Measurements from ENCODE around the gene NPAS3. TPM values are rescaled to one million over a fixed set of nuclear protein-coding genes. Genes with fewer than 3 reads are reported as not detected.

Gene NPAS3
- total RNA-seq, 4 donors from 2014 or later = 1.9 to 10.6 (median 2.2) TPM

GRCh38 chr14:33733310-33733709 lies 794.6 kb downstream of the NPAS3 start:
- 89 to 95% methylated on average over 6 of the region's 6 CpGs for WGBS, 2 donors (ENCODE audit: low coverage in 1 of 2)
- no peak for TF ChIP-seq EP300 (IDR thresholded peaks at IDR 0.05)
- no peak for TF ChIP-seq CTCF (IDR thresholded peaks at IDR 0.05)
- no peak for TF ChIP-seq POLR2AphosphoS5 (IDR thresholded peaks at IDR 0.05)
- no peak for TF ChIP-seq POLR2A (IDR thresholded peaks at IDR 0.05)
- no peak overlapping the region for H3K4me3 ChIP-seq

GRCh38 chr14:33733721-33734120 lies 795.0 kb downstream of the NPAS3 start:
- H3K9me3 ChIP-seq = no peaks in the 10 kb centered on the region
- no peaks in the 10 kb centered on the region for H3K27me3 ChIP-seq
- H3K4me1 ChIP-seq = no peaks in the 10 kb centered on the region
- H3K27ac ChIP-seq = no peak overlapping the region
- no peak overlapping the region for H3K4me3 ChIP-seq
- no peak for ATAC-seq
- peaks cover 0 to 6% of the 10 kb centered on the region in 2 donors for H3K36me3 ChIP-seq
- TF ChIP-seq POLR2AphosphoS5 (IDR thresholded peaks at IDR 0.05) = no peak
- no peak for TF ChIP-seq CTCF (IDR thresholded peaks at IDR 0.05)
- TF ChIP-seq EP300 (IDR thresholded peaks at IDR 0.05) = no peak
- TF ChIP-seq POLR2A (IDR thresholded peaks at IDR 0.05) = no peak

More at GRCh38 chr14:33733310-33733709, 794.6 kb downstream of the NPAS3 start:
- H3K36me3 ChIP-seq = peaks cover 0 to 6% of the 10 kb centered on the region in 2 donors
- no peaks in the 10 kb centered on the region for H3K27me3 ChIP-seq
- H3K9me3 ChIP-seq = no peaks in the 10 kb centered on the region
- H3K27ac ChIP-seq = no peak overlapping the region
- ATAC-seq = no peak
- no peaks in the 10 kb centered on the region for H3K4me1 ChIP-seq

- H3K4me1 ChIP-seq = no peaks in the 10 kb centered on the region
- ATAC-seq = no peak
- peaks cover 0 to 6% of the 10 kb centered on the region in 2 donors for H3K36me3 ChIP-seq
- no peak for TF ChIP-seq POLR2A (IDR thresholded peaks at IDR 0.05)
- H3K27me3 ChIP-seq = no peaks in the 10 kb centered on the region
- 82 to 89% methylated on average over 3 of the region's 3 CpGs for WGBS, 2 donors (ENCODE audit: low coverage in 1 of 2)
- H3K9me3 ChIP-seq = no peaks in the 10 kb centered on the region
- no peak overlapping the region for H3K4me3 ChIP-seq
- no peak overlapping the region for H3K27ac ChIP-seq
Measured at GRCh38 chr14:33734387-33734786, 795.7 kb downstream of the NPAS3 start.

GRCh38 chr14:33736299-33736825 lies 797.7 kb downstream of the NPAS3 start:
- no peak for ATAC-seq
- no peaks in the 10 kb centered on the region for H3K9me3 ChIP-seq
- H3K27ac ChIP-seq = no peak overlapping the region
- WGBS, 2 donors (ENCODE audit: low coverage in 1 of 2) = 90 to 92% methylated on average over 1 to 3 of the region's 3 CpGs
- H3K27me3 ChIP-seq = no peaks in the 10 kb centered on the region
- H3K36me3 ChIP-seq = peaks cover 0 to 6% of the 10 kb centered on the region in 2 donors
- TF ChIP-seq CTCF (IDR thresholded peaks at IDR 0.05) (no peak), POLR2AphosphoS5 (IDR thresholded peaks at IDR 0.05) (no peak), POLR2A (IDR thresholded peaks at IDR 0.05) (no peak), EP300 (IDR thresholded peaks at IDR 0.05) (no peak)
- H3K4me3 ChIP-seq = no peak overlapping the region
- no peaks in the 10 kb centered on the region for H3K4me1 ChIP-seq

- 92 to 97% methylated on average over 3 of the region's 3 CpGs for WGBS, 2 donors (ENCODE audit: low coverage in 1 of 2)
- Histone ChIP-seq H3K4me1 (no peaks in the 10 kb centered on the region), H3K9me3 (no peaks in the 10 kb centered on the region), H3K4me3 (no peak overlapping the region), H3K36me3 (peaks cover 0 to 6% of the 10 kb centered on the region in 2 donors), H3K27me3 (no peaks in the 10 kb centered on the region), H3K27ac (no peak overlapping the region)
- ATAC-seq = no peak
- TF ChIP-seq EP300 (IDR thresholded peaks at IDR 0.05) (no peak), CTCF (IDR thresholded peaks at IDR 0.05) (no peak), POLR2A (IDR thresholded peaks at IDR 0.05) (no peak), POLR2AphosphoS5 (IDR thresholded peaks at IDR 0.05) (no peak)
Measured at GRCh38 chr14:33736979-33737378, 798.3 kb downstream of the NPAS3 start.
